KMS-11 (cell line): Measurements from ENCODE around the gene NHEJ1.

ENCODE experiments used
- H2AFZ ChIP-seq: fragments of 200-600 bp; sonication (generic); 2 replicates; pipeline ENCODE4 v1.6.1; 2016; ENCODE audit warnings: antibody characterized with exemption, mixed run types, low read depth
- H3K27ac ChIP-seq: fragments of 200-600 bp; sonication (generic); 2 replicates; pipeline ENCODE4 v1.6.1; 2016; ENCODE audit warnings: mild to moderate bottlenecking, mixed run types
- H3K27me3 ChIP-seq: fragments of 200-600 bp; sonication (generic); 2 replicates; pipeline ENCODE4 v1.6.1; 2017; ENCODE audit warnings: mild to moderate bottlenecking, low read depth, mixed run types, moderate library complexity; ENCODE audit not compliant: insufficient read depth
- H3K36me3 ChIP-seq: fragments of 200-600 bp; sonication (generic); 2 replicates; pipeline ENCODE4 v1.6.1; 2017; ENCODE audit warnings: mild to moderate bottlenecking, mixed run types; ENCODE audit not compliant: insufficient read depth
- H3K4me1 ChIP-seq: fragments of 200-600 bp; sonication (generic); 2 replicates; pipeline ENCODE4 v1.6.1; 2016; ENCODE audit warnings: mild to moderate bottlenecking, low read depth, mixed run types; ENCODE audit not compliant: poor library complexity, severe bottlenecking
- H3K4me2 ChIP-seq: fragments of 200-600 bp; sonication (generic); 2 replicates; pipeline ENCODE4 v1.7.0; 2016; ENCODE audit warnings: mild to moderate bottlenecking, mixed run types
- H3K4me3 ChIP-seq: fragments of 200-600 bp; sonication (generic); IDR thresholded peaks from 2 replicates; pipeline ENCODE4 v1.6.1; 2017; ENCODE audit warnings: low read depth, low read length, mixed read lengths; ENCODE audit not compliant: insufficient read depth
- H3K79me2 ChIP-seq: fragments of 200-600 bp; sonication (generic); 2 replicates; pipeline ENCODE4 v1.6.1; 2016; ENCODE audit warnings: low read depth, mixed run types; ENCODE audit not compliant: insufficient read depth
- H3K9ac ChIP-seq: fragments of 200-600 bp; sonication (generic); 2 replicates; pipeline ENCODE4 v1.6.1; 2016; ENCODE audit warnings: mild to moderate bottlenecking, mixed run types
- H4K20me1 ChIP-seq: fragments of 200-600 bp; sonication (generic); 2 replicates; pipeline ENCODE4 v1.6.1; 2016; ENCODE audit warnings: mild to moderate bottlenecking, mixed run types; ENCODE audit not compliant: insufficient read depth
- TF ChIP-seq, protein P1 (sequence below): fragments of 200-600 bp; sonication (generic); conservative IDR thresholded peaks from 2 replicates; pipeline ENCODE4 v1.6.1; 2017; ENCODE audit warnings: low read depth, mild to moderate bottlenecking, antibody characterized with exemption, low read length, moderate library complexity, mixed read lengths

NHEJ1 gene

DNA sequence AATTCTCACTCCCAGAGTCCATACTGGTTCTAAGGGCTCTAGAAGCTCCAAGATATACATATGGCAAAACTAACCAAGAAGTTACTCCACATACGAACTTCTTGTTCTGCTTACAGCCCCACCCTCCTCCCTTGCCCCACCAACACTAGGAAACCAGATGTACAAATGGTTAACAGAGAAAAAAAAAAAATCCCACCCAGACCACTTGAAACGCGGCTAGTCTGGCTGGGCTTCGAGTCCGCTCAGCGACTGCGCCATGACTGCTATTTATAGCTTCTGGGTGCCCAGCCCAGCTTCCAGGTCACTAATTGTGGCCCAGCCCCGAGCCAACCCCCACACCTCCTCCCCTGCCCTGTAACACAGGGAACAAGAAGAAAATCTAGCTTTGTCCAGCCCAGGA is 52.9 kb downstream of the NHEJ1 start:
- H3K4me2 ChIP-seq, result no peak overlapping the region
- no peak overlapping the region for H3K9ac ChIP-seq

GRCh38 chr2:219106251-219106650 is 54.4 kb downstream of the NHEJ1 start:
- H3K27me3 ChIP-seq, result no peaks in the 10 kb centered on the region
- H2AFZ ChIP-seq, result no peak overlapping the region
- no peak overlapping the region for H3K9ac ChIP-seq
- no peak overlapping the region for H3K27ac ChIP-seq
- no peak overlapping the region for H3K4me2 ChIP-seq
- H3K79me2 ChIP-seq, result no peaks in the 10 kb centered on the region
- H3K4me3 ChIP-seq, result no peak overlapping the region
- H4K20me1 ChIP-seq, result no peaks in the 10 kb centered on the region
- no peaks in the 10 kb centered on the region for H3K36me3 ChIP-seq
- TF ChIP-seq, protein P1, sequence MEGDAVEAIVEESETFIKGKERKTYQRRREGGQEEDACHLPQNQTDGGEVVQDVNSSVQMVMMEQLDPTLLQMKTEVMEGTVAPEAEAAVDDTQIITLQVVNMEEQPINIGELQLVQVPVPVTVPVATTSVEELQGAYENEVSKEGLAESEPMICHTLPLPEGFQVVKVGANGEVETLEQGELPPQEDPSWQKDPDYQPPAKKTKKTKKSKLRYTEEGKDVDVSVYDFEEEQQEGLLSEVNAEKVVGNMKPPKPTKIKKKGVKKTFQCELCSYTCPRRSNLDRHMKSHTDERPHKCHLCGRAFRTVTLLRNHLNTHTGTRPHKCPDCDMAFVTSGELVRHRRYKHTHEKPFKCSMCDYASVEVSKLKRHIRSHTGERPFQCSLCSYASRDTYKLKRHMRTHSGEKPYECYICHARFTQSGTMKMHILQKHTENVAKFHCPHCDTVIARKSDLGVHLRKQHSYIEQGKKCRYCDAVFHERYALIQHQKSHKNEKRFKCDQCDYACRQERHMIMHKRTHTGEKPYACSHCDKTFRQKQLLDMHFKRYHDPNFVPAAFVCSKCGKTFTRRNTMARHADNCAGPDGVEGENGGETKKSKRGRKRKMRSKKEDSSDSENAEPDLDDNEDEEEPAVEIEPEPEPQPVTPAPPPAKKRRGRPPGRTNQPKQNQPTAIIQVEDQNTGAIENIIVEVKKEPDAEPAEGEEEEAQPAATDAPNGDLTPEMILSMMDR, result no peak
- peaks cover 5% of the 10 kb centered on the region for H3K4me1 ChIP-seq

More for the DNA sequence above, 52.9 kb downstream of the NHEJ1 start:
- Histone ChIP-seq H3K4me3 (no peak overlapping the region), H4K20me1 (no peaks in the 10 kb centered on the region), H2AFZ (no peak overlapping the region), H3K27me3 (no peaks in the 10 kb centered on the region), H3K4me1 (peaks cover 5% of the 10 kb centered on the region), H3K36me3 (no peaks in the 10 kb centered on the region), H3K27ac (no peak overlapping the region), H3K79me2 (no peaks in the 10 kb centered on the region)
- TF ChIP-seq, protein P1, result no peak

GRCh38 chr2:219104107-219105035 is 56.2 kb downstream of the NHEJ1 start:
- no peaks in the 10 kb centered on the region for H3K79me2 ChIP-seq
- H3K4me2 ChIP-seq, result no peak overlapping the region
- TF ChIP-seq, protein P1, result peak; percentile 92
- no peak overlapping the region for H2AFZ ChIP-seq
- no peaks in the 10 kb centered on the region for H3K27me3 ChIP-seq
- no peak overlapping the region for H3K4me3 ChIP-seq
- H3K4me1 ChIP-seq, result peaks cover 5% of the 10 kb centered on the region
- no peaks in the 10 kb centered on the region for H4K20me1 ChIP-seq
- H3K27ac ChIP-seq, result no peak overlapping the region
- H3K36me3 ChIP-seq, result no peaks in the 10 kb centered on the region
- H3K9ac ChIP-seq, result no peak overlapping the region

DNA sequence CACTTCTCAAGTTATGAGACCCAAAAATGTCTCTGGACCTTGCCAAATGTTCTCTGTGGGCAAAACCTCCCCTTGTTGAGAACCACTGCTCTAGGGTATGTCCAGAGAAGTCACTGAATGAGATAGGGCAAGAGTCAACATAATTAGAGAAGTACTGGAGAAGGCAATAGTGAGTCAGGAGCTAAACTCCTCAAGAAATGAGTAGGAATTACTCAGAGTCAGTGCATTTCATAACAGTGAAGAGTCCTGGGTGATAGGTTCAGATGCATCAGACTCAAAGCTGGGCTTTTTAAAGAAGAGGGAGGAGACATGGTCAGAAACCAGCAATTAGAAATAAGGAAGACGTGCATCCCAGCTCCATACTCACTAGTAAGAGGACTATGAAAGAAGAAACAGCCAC is 61.3 kb downstream of the NHEJ1 start:
- Histone ChIP-seq H3K9ac (no peak overlapping the region), H3K36me3 (no peaks in the 10 kb centered on the region), H2AFZ (no peak overlapping the region), H3K4me1 (peaks cover 5% of the 10 kb centered on the region), H3K4me3 (no peak overlapping the region), H3K79me2 (no peaks in the 10 kb centered on the region), H3K27me3 (no peaks in the 10 kb centered on the region), H3K4me2 (no peak overlapping the region), H4K20me1 (no peaks in the 10 kb centered on the region), H3K27ac (no peak overlapping the region)
- TF ChIP-seq, protein P1, result no peak
